ENCODE measurements around the gene TSPO2.

Gene TSPO2

GRCh38 chr6:41025966-41026530 lies 16.2 kb upstream of the TSPO2 start:
- Histone ChIP-seq H3K36me3 (ENCODE audit: control insufficient read depth, insufficient read depth, low read length) (no peaks in the 10 kb centered on the region), H3K4me3 (ENCODE audit: insufficient read depth, low read depth, low read length, poor library complexity, severe bottlenecking) (no peak overlapping the region), H3K27me3 (replicated peaks; ENCODE audit: control insufficient read depth, insufficient read depth, low read length, poor library complexity, severe bottlenecking) (no peaks in the 10 kb centered on the region), H3K4me1 (ENCODE audit: control insufficient read depth, insufficient read depth, low read length, poor library complexity, severe bottlenecking) (peaks cover 18% of the 10 kb centered on the region), H3K27ac (ENCODE audit: insufficient read depth, low read length, poor library complexity, severe bottlenecking) (no peak overlapping the region), H3K9me3 (ENCODE audit: control insufficient read depth, low read length) (no peaks in the 10 kb centered on the region)
- no peak for DNase-seq

- no peak for DNase-seq
- no peaks in the 10 kb centered on the region for H3K9me3 ChIP-seq (ENCODE audit: control insufficient read depth, low read length)
- H3K27ac ChIP-seq (ENCODE audit: insufficient read depth, low read length, poor library complexity, severe bottlenecking) = no peak overlapping the region
- peaks cover 18% of the 10 kb centered on the region for H3K4me1 ChIP-seq (ENCODE audit: control insufficient read depth, insufficient read depth, low read length, poor library complexity, severe bottlenecking)
- H3K4me3 ChIP-seq (ENCODE audit: insufficient read depth, low read depth, low read length, poor library complexity, severe bottlenecking) = peak overlapping the region; percentile 68
- H3K36me3 ChIP-seq (ENCODE audit: control insufficient read depth, insufficient read depth, low read length) = no peaks in the 10 kb centered on the region
- no peaks in the 10 kb centered on the region for H3K27me3 ChIP-seq (replicated peaks; ENCODE audit: control insufficient read depth, insufficient read depth, low read length, poor library complexity, severe bottlenecking)
Observed at GRCh38 chr6:41027241-41027640, 15.0 kb upstream of the TSPO2 start.

DNA sequence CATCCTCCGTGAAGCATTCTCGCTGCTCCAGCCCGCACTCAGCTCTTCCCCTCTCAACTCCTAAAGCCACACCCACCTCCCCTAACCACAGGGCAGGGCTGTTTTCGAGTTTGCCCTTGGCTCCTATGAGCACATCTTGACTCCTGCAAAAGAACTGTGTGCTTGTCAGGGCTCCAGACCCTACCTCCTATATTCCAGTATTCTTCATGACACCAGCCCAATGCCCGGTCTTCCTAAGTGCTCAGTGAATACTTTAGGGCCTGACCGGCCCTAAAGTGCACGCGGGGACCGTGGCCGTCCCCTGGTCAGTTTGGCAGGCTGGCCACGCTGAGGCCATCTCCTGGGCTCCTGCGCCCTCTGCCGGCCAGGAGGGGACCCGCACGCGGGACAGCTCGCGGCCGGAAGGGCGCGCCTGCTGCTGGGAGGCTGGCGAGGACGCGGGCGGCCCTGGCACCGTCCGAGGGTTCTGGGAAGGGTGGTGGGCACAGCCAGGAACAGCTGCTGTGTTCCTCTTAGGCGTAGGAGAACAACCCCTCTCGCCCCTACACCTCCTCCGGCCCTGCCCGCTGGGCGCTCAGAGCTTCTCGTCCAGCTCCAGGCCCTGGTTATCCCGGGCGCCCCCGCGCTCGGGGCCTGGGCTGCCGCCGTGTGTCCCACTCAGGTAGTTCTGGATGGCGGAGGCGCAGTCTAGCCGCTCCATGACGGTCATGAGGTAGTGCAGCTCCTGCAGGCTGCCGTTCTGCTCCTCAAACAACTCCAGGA lies 14.3 kb upstream of the TSPO2 start:
- Histone ChIP-seq H3K9me3 (ENCODE audit: control insufficient read depth, low read length) (no peaks in the 10 kb centered on the region), H3K27ac (ENCODE audit: insufficient read depth, low read length, poor library complexity, severe bottlenecking) (no peak overlapping the region), H3K36me3 (ENCODE audit: control insufficient read depth, insufficient read depth, low read length) (no peaks in the 10 kb centered on the region), H3K4me1 (ENCODE audit: control insufficient read depth, insufficient read depth, low read length, poor library complexity, severe bottlenecking) (peaks cover 18% of the 10 kb centered on the region), H3K27me3 (replicated peaks; ENCODE audit: control insufficient read depth, insufficient read depth, low read length, poor library complexity, severe bottlenecking) (no peaks in the 10 kb centered on the region), H3K4me3 (ENCODE audit: insufficient read depth, low read depth, low read length, poor library complexity, severe bottlenecking) (peak overlapping the region; percentile 68)
- peak; percentile 38 to 59 (median 41) for DNase-seq

DNA sequence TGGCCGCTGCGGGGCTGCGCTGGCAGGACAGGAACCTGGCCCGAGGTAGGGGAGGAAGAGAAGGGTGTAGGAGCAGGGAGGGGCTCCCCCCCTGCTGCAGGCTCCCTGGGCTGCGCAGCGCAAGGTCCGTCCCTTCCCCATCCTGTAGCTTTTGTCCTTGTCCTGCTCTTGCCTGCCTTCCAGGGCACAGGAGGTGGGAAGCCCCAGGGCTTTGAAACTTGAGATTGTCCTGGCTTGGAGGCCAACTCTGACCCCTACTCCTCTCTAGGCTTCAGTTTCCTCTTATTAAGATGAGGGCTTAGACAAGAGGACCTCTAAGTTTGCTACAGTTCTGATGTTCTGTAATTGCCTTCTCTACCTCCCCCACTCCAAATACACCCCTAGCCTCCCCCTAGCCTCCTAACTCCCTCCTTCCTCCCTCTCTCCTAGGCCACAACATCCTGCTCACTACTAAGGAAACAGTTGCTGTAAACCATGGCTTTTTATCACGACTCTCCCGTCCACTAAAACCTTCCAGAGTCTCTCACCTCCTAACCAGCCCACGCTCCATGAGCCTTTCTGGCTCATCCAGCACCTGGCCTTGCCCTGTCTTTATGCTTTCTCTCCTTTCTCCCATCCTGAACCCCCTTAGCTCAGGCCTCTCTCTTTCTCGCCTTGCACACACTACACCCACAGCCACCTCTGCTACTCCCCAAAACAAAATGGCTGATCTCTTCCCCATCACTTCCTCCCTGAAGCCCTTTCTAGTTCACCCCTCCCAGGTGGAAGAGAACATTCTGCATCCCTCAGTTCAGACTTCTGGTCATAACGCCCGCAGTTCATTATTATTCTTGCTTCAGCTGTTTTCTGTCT lies 13.5 kb upstream of the TSPO2 start:
- H3K27me3 ChIP-seq (replicated peaks; ENCODE audit: control insufficient read depth, insufficient read depth, low read length, poor library complexity, severe bottlenecking) = no peaks in the 10 kb centered on the region
- no peak for DNase-seq
- peaks cover 18% of the 10 kb centered on the region for H3K4me1 ChIP-seq (ENCODE audit: control insufficient read depth, insufficient read depth, low read length, poor library complexity, severe bottlenecking)
- no peaks in the 10 kb centered on the region for H3K9me3 ChIP-seq (ENCODE audit: control insufficient read depth, low read length)
- H3K27ac ChIP-seq (ENCODE audit: insufficient read depth, low read length, poor library complexity, severe bottlenecking) = no peak overlapping the region
- H3K4me3 ChIP-seq (ENCODE audit: insufficient read depth, low read depth, low read length, poor library complexity, severe bottlenecking) = peak overlapping the region; percentile 68
- no peaks in the 10 kb centered on the region for H3K36me3 ChIP-seq (ENCODE audit: control insufficient read depth, insufficient read depth, low read length)

- Histone ChIP-seq H3K27me3 (replicated peaks; ENCODE audit: control insufficient read depth, insufficient read depth, low read length, poor library complexity, severe bottlenecking) (no peaks in the 10 kb centered on the region), H3K27ac (ENCODE audit: insufficient read depth, low read length, poor library complexity, severe bottlenecking) (no peak overlapping the region), H3K9me3 (ENCODE audit: control insufficient read depth, low read length) (no peaks in the 10 kb centered on the region), H3K4me1 (ENCODE audit: control insufficient read depth, insufficient read depth, low read length, poor library complexity, severe bottlenecking) (peaks cover 9% of the 10 kb centered on the region), H3K4me3 (ENCODE audit: insufficient read depth, low read depth, low read length, poor library complexity, severe bottlenecking) (no peak overlapping the region), H3K36me3 (ENCODE audit: control insufficient read depth, insufficient read depth, low read length) (no peaks in the 10 kb centered on the region)
- no peak for DNase-seq
Observed at GRCh38 chr6:41032830-41033229, 9.4 kb upstream of the TSPO2 start.

DNA sequence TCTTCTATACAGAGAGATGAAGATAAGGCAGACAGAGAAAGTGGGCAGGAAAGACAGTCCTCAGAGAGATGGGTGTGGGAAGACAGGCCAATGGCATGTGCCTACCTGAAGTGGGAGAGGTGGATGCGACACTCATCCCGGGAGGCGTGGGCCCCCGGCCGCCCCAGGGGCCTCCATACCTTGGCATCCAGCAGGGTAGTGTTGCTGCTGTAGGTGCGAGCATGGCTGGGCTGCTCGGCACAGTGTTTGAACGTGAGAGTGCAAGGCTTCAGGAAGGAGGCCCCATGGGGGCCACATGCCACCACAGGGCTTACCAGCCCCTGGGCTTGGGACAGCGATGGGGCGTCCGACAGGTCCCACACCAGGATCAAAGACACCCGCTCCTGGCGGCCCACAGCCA lies 8.5 kb upstream of the TSPO2 start:
- no peak overlapping the region for H3K27ac ChIP-seq (ENCODE audit: insufficient read depth, low read length, poor library complexity, severe bottlenecking)
- peaks cover under 1% of the 10 kb centered on the region for H3K4me1 ChIP-seq (ENCODE audit: control insufficient read depth, insufficient read depth, low read length, poor library complexity, severe bottlenecking)
- no peaks in the 10 kb centered on the region for H3K9me3 ChIP-seq (ENCODE audit: control insufficient read depth, low read length)
- H3K27me3 ChIP-seq (replicated peaks; ENCODE audit: control insufficient read depth, insufficient read depth, low read length, poor library complexity, severe bottlenecking) = no peaks in the 10 kb centered on the region
- H3K4me3 ChIP-seq (ENCODE audit: insufficient read depth, low read depth, low read length, poor library complexity, severe bottlenecking) = no peak overlapping the region
- no peaks in the 10 kb centered on the region for H3K36me3 ChIP-seq (ENCODE audit: control insufficient read depth, insufficient read depth, low read length)
- DNase-seq = no peak

DNA sequence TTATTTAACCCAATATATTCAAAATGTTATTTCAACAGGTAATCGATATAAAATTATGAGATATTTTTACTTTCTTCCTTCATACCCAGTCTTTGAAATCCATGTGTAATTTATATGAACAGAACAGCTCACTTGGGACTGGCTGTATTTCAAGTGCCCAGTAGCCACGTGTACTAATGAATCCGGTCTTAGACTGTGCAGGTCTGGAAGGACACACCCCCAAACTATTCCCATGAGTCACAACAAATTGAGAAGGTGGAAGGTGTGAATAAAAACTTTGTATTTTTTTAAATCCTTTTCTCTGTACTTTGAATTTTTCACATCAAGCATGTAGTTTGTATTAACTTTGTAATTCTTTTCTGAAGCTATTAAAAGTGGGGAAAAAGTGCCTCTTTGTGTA lies 6.1 kb upstream of the TSPO2 start:
- no peak for DNase-seq
- no peak overlapping the region for H3K27ac ChIP-seq (ENCODE audit: insufficient read depth, low read length, poor library complexity, severe bottlenecking)
- no peak overlapping the region for H3K4me3 ChIP-seq (ENCODE audit: insufficient read depth, low read depth, low read length, poor library complexity, severe bottlenecking)
- H3K9me3 ChIP-seq (ENCODE audit: control insufficient read depth, low read length) = no peaks in the 10 kb centered on the region
- no peaks in the 10 kb centered on the region for H3K4me1 ChIP-seq (ENCODE audit: control insufficient read depth, insufficient read depth, low read length, poor library complexity, severe bottlenecking)
- H3K36me3 ChIP-seq (ENCODE audit: control insufficient read depth, insufficient read depth, low read length) = no peaks in the 10 kb centered on the region
- no peaks in the 10 kb centered on the region for H3K27me3 ChIP-seq (replicated peaks; ENCODE audit: control insufficient read depth, insufficient read depth, low read length, poor library complexity, severe bottlenecking)

DNA sequence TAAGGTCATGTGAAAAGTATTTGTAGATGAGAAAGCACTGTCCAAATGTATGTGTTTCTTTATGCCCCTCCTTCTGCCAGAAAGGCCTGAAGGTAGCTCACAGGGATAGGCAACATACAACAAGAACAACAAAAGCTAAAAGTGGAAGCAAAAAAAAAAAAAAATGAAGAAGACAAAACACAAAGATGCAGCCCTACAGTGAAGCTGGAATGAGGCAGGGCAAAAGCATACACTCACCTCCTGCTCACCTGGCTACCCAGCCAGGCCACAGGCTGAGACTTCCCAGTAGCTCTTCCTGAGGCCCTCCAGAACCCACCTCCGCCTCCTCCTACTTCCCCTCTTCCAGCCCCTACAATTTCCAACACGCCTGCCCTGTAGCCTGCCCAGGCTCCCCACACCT lies 5.7 kb upstream of the TSPO2 start:
- Histone ChIP-seq H3K27me3 (replicated peaks; ENCODE audit: control insufficient read depth, insufficient read depth, low read length, poor library complexity, severe bottlenecking) (no peaks in the 10 kb centered on the region), H3K9me3 (ENCODE audit: control insufficient read depth, low read length) (no peaks in the 10 kb centered on the region), H3K36me3 (ENCODE audit: control insufficient read depth, insufficient read depth, low read length) (no peaks in the 10 kb centered on the region), H3K4me3 (ENCODE audit: insufficient read depth, low read depth, low read length, poor library complexity, severe bottlenecking) (no peak overlapping the region), H3K27ac (ENCODE audit: insufficient read depth, low read length, poor library complexity, severe bottlenecking) (no peak overlapping the region), H3K4me1 (ENCODE audit: control insufficient read depth, insufficient read depth, low read length, poor library complexity, severe bottlenecking) (no peaks in the 10 kb centered on the region)
- no peak for DNase-seq

DNA sequence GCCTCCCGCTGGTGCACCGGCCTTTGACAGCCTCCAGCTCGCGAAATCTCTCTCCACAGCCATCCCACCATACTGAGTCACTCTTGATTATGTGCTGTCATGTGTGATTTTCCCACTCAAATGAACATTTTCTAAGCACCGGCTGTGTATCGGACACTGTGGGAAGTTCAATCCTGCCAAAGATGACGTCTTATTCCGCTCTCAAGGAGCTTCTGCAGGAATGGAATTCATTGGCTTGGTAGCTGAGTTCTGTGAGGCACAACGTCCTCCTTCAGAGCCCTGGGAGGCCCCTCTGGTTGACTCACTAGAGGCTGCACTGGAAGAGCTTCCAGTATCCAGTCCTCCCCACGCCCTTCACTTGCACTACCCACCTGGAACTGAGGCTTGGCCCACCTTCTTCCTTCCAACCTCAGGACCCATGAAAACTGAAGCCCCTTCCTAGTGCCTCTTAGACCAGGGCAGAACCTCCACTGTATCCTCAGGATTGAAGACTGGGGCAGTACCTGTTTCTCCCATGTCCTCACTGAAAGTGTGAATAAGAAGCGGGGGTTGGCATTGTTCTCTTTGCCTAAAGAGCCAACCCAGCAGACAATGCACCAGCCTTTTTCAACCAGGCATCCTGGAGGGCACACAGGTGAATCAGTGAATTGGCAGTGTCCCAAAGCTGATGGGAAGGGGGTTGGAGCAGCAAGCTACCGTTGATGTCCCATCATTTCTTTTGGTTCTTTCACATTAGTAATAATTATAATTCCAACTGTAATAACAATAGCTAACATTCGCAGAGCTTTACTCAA lies 5.0 kb upstream of the TSPO2 start:
- no peaks in the 10 kb centered on the region for H3K4me1 ChIP-seq (ENCODE audit: control insufficient read depth, insufficient read depth, low read length, poor library complexity, severe bottlenecking)
- no peaks in the 10 kb centered on the region for H3K36me3 ChIP-seq (ENCODE audit: control insufficient read depth, insufficient read depth, low read length)
- no peaks in the 10 kb centered on the region for H3K27me3 ChIP-seq (replicated peaks; ENCODE audit: control insufficient read depth, insufficient read depth, low read length, poor library complexity, severe bottlenecking)
- DNase-seq = no peak
- H3K4me3 ChIP-seq (ENCODE audit: insufficient read depth, low read depth, low read length, poor library complexity, severe bottlenecking) = no peak overlapping the region
- H3K27ac ChIP-seq (ENCODE audit: insufficient read depth, low read length, poor library complexity, severe bottlenecking) = no peak overlapping the region
- H3K9me3 ChIP-seq (ENCODE audit: control insufficient read depth, low read length) = no peaks in the 10 kb centered on the region
